SK-N-SH treated with all-trans-retinoic acid at 6 μM for 48 hours (cell line): Measurements from ENCODE around the gene BCAP29.

Experiments
- ATAC-seq: fragments of 200-7000 bp; cut with Tn5 transposase; 3 replicates; pipeline ENCODE4 v1.9.1; 2020; ENCODE audit warnings: mild to moderate bottlenecking, moderate library complexity
- ARNTL ChIP-seq: fragments of 450-650 bp; formaldehyde crosslinking; IDR thresholded peaks from 2 replicates; pipeline ENCODE4 v1.5.0; 2020; ENCODE audit warnings: low read depth, mild to moderate bottlenecking, moderate library complexity, borderline replicate concordance
- BACH2 ChIP-seq: fragments of 250-450 bp; sonication (Bioruptor Pico); IDR thresholded peaks from 2 replicates; pipeline ENCODE4 v1.9.0; 2021; ENCODE audit warnings: mild to moderate bottlenecking, borderline replicate concordance
- CSDC2 ChIP-seq: fragments of 250-450 bp; sonication (Bioruptor Pico); IDR thresholded peaks from 2 replicates; pipeline ENCODE4 v1.5.0; 2020; ENCODE audit warnings: mild to moderate bottlenecking, moderate library complexity
- ESRRG ChIP-seq: fragments of 250-450 bp; sonication (Bioruptor Pico); IDR thresholded peaks from 2 replicates; pipeline ENCODE4 v1.6.1; 2021; ENCODE audit warnings: mild to moderate bottlenecking
- GLIS3 ChIP-seq: fragments of 250-450 bp; sonication (Bioruptor Pico); IDR thresholded peaks from 2 replicates; pipeline ENCODE4 v1.5.0; 2020; ENCODE audit warnings: mild to moderate bottlenecking, moderate library complexity
- ISL1 ChIP-seq: fragments of 250-450 bp; sonication (Bioruptor Pico); IDR thresholded peaks from 2 replicates; pipeline ENCODE4 v2.1.2; 2022; ENCODE audit warnings: mild to moderate bottlenecking, moderate library complexity
- OSR1 ChIP-seq: fragments of 250-450 bp; sonication (Bioruptor Pico); IDR thresholded peaks from 2 replicates; pipeline ENCODE4 v1.8.0; 2022; ENCODE audit warnings: moderate library complexity, mild to moderate bottlenecking, inconsistent platforms
- PATZ1 ChIP-seq: fragments of 250-450 bp; sonication (Bioruptor Pico); IDR thresholded peaks from 2 replicates; pipeline ENCODE4 v1.8.0; 2020; ENCODE audit warnings: mild to moderate bottlenecking, moderate library complexity, borderline replicate concordance
- POU6F1 ChIP-seq: fragments of 250-450 bp; sonication (Bioruptor Pico); IDR thresholded peaks from 2 replicates; pipeline ENCODE4 v1.8.0; 2021; ENCODE audit warnings: low read depth, mild to moderate bottlenecking, moderate library complexity, borderline replicate concordance
- PPARA ChIP-seq: fragments of 250-450 bp; sonication (Bioruptor Pico); IDR thresholded peaks from 2 replicates; pipeline ENCODE4 v1.5.0; 2020; ENCODE audit warnings: mild to moderate bottlenecking, borderline replicate concordance
- RARB ChIP-seq: fragments of 250-450 bp; sonication (Bioruptor Pico); IDR thresholded peaks from 2 replicates; pipeline ENCODE4 v1.8.0; 2021; ENCODE audit warnings: mild to moderate bottlenecking, moderate library complexity
- SNAI2 ChIP-seq: fragments of 250-450 bp; sonication (Bioruptor Pico); IDR thresholded peaks from 2 replicates; pipeline ENCODE4 v1.5.0; 2020; ENCODE audit warnings: mild to moderate bottlenecking, moderate library complexity
- TOX ChIP-seq: fragments of 250-450 bp; sonication (Bioruptor Pico); IDR thresholded peaks from 2 replicates; pipeline ENCODE4 v1.8.0; 2021; ENCODE audit warnings: mild to moderate bottlenecking, moderate library complexity, borderline replicate concordance
- ZC3H10 ChIP-seq: fragments of 250-450 bp; sonication (Bioruptor Pico); IDR thresholded peaks from 2 replicates; pipeline ENCODE4 v1.5.1; 2021; ENCODE audit warnings: mild to moderate bottlenecking, moderate library complexity
- ZFP3 ChIP-seq: fragments of 250-450 bp; sonication (Bioruptor Pico); IDR thresholded peaks from 2 replicates; pipeline ENCODE4 v1.5.0; 2020; ENCODE audit warnings: mild to moderate bottlenecking, moderate library complexity
- ZFP30 ChIP-seq: fragments of 450-650 bp; formaldehyde crosslinking; IDR thresholded peaks from 2 replicates; pipeline ENCODE4 v1.5.0; 2022; ENCODE audit warnings: mild to moderate bottlenecking, moderate library complexity
- ZNF565 ChIP-seq: fragments of 450-650 bp; formaldehyde crosslinking; conservative IDR thresholded peaks from 2 replicates; pipeline ENCODE4 v1.5.0; 2020; ENCODE audit warnings: low read depth, mild to moderate bottlenecking, moderate library complexity
- ZNF70 ChIP-seq: fragments of 450-650 bp; formaldehyde crosslinking; IDR thresholded peaks from 2 replicates; pipeline ENCODE4 v1.5.0; 2020; ENCODE audit warnings: mild to moderate bottlenecking, moderate library complexity
- ZNF8 ChIP-seq: fragments of 450-650 bp; formaldehyde crosslinking; IDR thresholded peaks from 2 replicates; pipeline ENCODE4 v1.5.0; 2020; ENCODE audit warnings: mild to moderate bottlenecking, moderate library complexity
- TF ChIP-seq, protein P1 (sequence below): fragments of 250-450 bp; sonication (Bioruptor Pico); IDR thresholded peaks from 2 replicates; pipeline ENCODE4 v1.5.0; 2020; ENCODE audit warnings: mild to moderate bottlenecking, moderate library complexity
- TF ChIP-seq, protein P2 (sequence below): fragments of 250-450 bp; sonication (Bioruptor Pico); IDR thresholded peaks from 2 replicates; pipeline ENCODE4 v1.5.1; 2021; ENCODE audit warnings: mild to moderate bottlenecking, moderate library complexity

BCAP29 gene

GRCh38 chr7:107652642-107653041, 72.6 kb downstream of the BCAP29 start:
- no peak for ATAC-seq
- no peak for TF ChIP-seq CSDC2 (CRISPR knock-in tag)
- TF ChIP-seq GLIS3 (CRISPR knock-in tag): no peak
- TF ChIP-seq OSR1 (CRISPR knock-in tag): no peak
- TF ChIP-seq, protein P1, sequence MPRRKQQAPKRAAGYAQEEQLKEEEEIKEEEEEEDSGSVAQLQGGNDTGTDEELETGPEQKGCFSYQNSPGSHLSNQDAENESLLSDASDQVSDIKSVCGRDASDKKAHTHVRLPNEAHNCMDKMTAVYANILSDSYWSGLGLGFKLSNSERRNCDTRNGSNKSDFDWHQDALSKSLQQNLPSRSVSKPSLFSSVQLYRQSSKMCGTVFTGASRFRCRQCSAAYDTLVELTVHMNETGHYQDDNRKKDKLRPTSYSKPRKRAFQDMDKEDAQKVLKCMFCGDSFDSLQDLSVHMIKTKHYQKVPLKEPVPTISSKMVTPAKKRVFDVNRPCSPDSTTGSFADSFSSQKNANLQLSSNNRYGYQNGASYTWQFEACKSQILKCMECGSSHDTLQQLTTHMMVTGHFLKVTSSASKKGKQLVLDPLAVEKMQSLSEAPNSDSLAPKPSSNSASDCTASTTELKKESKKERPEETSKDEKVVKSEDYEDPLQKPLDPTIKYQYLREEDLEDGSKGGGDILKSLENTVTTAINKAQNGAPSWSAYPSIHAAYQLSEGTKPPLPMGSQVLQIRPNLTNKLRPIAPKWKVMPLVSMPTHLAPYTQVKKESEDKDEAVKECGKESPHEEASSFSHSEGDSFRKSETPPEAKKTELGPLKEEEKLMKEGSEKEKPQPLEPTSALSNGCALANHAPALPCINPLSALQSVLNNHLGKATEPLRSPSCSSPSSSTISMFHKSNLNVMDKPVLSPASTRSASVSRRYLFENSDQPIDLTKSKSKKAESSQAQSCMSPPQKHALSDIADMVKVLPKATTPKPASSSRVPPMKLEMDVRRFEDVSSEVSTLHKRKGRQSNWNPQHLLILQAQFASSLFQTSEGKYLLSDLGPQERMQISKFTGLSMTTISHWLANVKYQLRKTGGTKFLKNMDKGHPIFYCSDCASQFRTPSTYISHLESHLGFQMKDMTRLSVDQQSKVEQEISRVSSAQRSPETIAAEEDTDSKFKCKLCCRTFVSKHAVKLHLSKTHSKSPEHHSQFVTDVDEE (CRISPR knock-in tag): no peak
- no peak for TF ChIP-seq RARB (CRISPR knock-in tag)
- TF ChIP-seq ZFP3: no peak
- TF ChIP-seq ZFP30: no peak
- no peak for TF ChIP-seq SNAI2 (CRISPR knock-in tag)
- no peak for TF ChIP-seq PATZ1
- no peak for TF ChIP-seq ZNF8 (CRISPR knock-in tag)
- TF ChIP-seq ARNTL (CRISPR knock-in tag): no peak
- TF ChIP-seq ESRRG (CRISPR knock-in tag): no peak
- no peak for TF ChIP-seq ZNF565 (CRISPR knock-in tag)
- TF ChIP-seq, protein P2, sequence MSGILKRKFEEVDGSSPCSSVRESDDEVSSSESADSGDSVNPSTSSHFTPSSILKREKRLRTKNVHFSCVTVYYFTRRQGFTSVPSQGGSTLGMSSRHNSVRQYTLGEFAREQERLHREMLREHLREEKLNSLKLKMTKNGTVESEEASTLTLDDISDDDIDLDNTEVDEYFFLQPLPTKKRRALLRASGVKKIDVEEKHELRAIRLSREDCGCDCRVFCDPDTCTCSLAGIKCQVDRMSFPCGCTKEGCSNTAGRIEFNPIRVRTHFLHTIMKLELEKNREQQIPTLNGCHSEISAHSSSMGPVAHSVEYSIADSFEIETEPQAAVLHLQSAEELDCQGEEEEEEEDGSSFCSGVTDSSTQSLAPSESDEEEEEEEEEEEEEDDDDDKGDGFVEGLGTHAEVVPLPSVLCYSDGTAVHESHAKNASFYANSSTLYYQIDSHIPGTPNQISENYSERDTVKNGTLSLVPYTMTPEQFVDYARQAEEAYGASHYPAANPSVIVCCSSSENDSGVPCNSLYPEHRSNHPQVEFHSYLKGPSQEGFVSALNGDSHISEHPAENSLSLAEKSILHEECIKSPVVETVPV (CRISPR knock-in tag): no peak
- TF ChIP-seq PPARA: no peak
- TF ChIP-seq, all 23 proteins: peak for 0

DNA sequence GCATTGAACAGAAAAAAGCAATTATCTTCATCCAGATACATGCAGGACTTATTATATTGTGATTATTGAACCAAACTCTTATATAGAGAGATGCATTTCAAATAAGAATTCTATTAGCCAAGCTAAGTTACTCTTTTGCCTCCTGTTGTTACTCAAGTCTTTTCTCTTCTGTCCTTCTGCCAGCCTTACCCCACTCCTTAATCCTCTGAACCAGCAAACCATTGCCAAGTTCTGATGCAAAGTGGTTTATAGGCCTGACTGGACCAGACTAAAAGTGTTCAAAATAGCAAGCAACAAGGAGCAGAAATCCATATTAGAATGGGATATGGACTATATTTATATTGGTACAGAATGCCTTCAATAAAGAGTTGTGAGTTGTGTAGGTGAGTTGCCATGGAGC, 78.4 kb downstream of the BCAP29 start:
- ATAC-seq: no peak
- TF ChIP-seq RARB (CRISPR knock-in tag) (no peak), GLIS3 (CRISPR knock-in tag) (no peak)

DNA sequence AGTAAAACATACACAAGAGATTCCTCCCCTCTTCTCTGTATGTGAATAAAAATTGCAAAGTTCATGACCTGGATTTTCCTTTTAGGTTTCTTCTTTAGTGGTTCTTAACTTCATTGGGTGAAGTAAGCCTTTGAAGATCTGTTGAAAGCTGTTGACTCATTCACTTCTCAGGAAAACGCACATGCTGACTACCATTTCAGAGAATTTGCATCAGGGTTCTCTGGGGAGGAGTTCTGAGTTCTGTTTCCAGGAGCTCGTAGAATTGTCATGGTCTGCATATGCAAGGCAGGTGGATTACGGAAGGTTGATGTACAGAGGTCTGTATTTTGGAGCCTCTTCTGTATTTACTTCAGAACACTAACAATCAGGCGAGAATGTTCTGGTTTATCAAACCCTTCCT, 79.6 kb downstream of the BCAP29 start:
- TF ChIP-seq ESRRG (CRISPR knock-in tag) (no peak), RARB (CRISPR knock-in tag) (no peak), BACH2 (CRISPR knock-in tag) (no peak), POU6F1 (no peak), ZNF8 (CRISPR knock-in tag) (no peak), PATZ1 (no peak), ZFP30 (no peak), ZFP3 (no peak), ZNF70 (CRISPR knock-in tag) (no peak), SNAI2 (CRISPR knock-in tag) (no peak), OSR1 (CRISPR knock-in tag) (no peak), ZC3H10 (CRISPR knock-in tag) (no peak), TOX (no peak), ISL1 (CRISPR knock-in tag) (no peak), ZNF565 (CRISPR knock-in tag) (no peak), CSDC2 (CRISPR knock-in tag) (no peak)
- TF ChIP-seq, protein P1 (CRISPR knock-in tag): no peak
- no peak for ATAC-seq
